Stimulated activated naive CD8-positive, alpha-beta T cell treated with anti-CD3 and anti-CD28 coated beads, Interleukin-15, Interleukin-2, amounts not matched to agents 100 ng/mL and 50 ng/mL, for 24 hours (primary cell): ENCODE data around the gene ADGRG1.

Experiments used
- H3K27ac Mint-ChIP-seq: one replicate; pipeline ENCODE4 v1.8.0; 2021; ENCODE audit warnings: mild to moderate bottlenecking, mixed read lengths
- H3K27me3 Mint-ChIP-seq: one replicate; pipeline ENCODE4 v1.8.0; 2021; ENCODE audit warnings: mixed read lengths
- H3K36me3 Mint-ChIP-seq: one replicate; pipeline ENCODE4 v1.8.0; 2021; ENCODE audit warnings: low read depth, mixed read lengths
- H3K4me1 Mint-ChIP-seq: one replicate; pipeline ENCODE4 v1.8.0; 2021; ENCODE audit warnings: low read depth, mixed read lengths
- H3K4me3 Mint-ChIP-seq: one replicate; pipeline ENCODE4 v1.8.0; 2021; ENCODE audit warnings: mild to moderate bottlenecking, mixed read lengths
- H3K9me3 Mint-ChIP-seq: one replicate; pipeline ENCODE4 v1.8.0; 2021; ENCODE audit warnings: mixed read lengths

The ADGRG1 gene

GRCh38 chr16:57644383-57645014, 16.1 kb downstream of the ADGRG1 start:
- H3K9me3 Mint-ChIP-seq = no peaks in the 10 kb centered on the region
- peaks cover 29% of the 10 kb centered on the region for H3K4me1 Mint-ChIP-seq
- no peak overlapping the region for H3K27ac Mint-ChIP-seq
- no peaks in the 10 kb centered on the region for H3K36me3 Mint-ChIP-seq
- no peak overlapping the region for H3K4me3 Mint-ChIP-seq
- no peaks in the 10 kb centered on the region for H3K27me3 Mint-ChIP-seq

- H3K4me1 Mint-ChIP-seq = peaks cover 29% of the 10 kb centered on the region
- no peak overlapping the region for H3K27ac Mint-ChIP-seq
- H3K4me3 Mint-ChIP-seq = no peak overlapping the region
- no peaks in the 10 kb centered on the region for H3K27me3 Mint-ChIP-seq
- no peaks in the 10 kb centered on the region for H3K36me3 Mint-ChIP-seq
- H3K9me3 Mint-ChIP-seq = no peaks in the 10 kb centered on the region
Observed at GRCh38 chr16:57645169-57645568, 16.7 kb downstream of the ADGRG1 start.

DNA sequence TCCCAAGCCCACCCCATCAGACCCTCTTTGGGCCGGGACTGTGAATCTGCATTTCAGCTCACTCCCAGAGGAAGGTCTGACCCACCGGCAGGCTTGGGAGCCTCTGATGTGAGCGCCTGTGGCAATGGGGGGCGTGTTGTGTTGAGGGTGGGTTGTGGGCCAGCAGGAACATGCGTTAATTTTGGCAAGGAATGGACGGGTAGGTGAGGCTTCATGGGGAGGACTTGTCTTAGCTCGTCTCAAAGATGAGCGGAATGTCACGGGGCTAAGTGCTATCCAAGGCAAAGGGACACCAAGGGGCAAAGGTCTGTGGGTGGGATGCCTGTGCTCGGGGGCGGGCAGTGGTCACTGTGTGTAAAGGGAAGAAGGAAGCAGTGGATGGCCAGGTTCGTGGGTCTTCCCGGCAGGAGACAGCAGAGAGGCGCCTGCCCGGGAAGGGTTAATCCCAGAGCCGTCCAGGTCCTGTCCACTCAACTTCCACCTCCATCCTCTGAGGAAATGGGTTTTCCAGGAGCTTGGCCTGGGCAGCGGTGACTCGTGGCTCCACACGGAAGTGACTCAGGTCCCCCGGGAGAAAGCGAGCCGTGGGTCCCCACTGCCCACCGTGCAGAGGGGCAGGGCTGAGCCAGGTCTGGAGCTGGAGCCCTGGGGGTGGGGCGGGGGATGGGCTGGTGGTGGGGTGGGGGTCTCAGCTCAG, 17.4 kb downstream of the ADGRG1 start:
- H3K27ac Mint-ChIP-seq = no peak overlapping the region
- no peaks in the 10 kb centered on the region for H3K27me3 Mint-ChIP-seq
- H3K4me3 Mint-ChIP-seq = no peak overlapping the region
- no peaks in the 10 kb centered on the region for H3K36me3 Mint-ChIP-seq
- no peaks in the 10 kb centered on the region for H3K9me3 Mint-ChIP-seq
- peaks cover 29% of the 10 kb centered on the region for H3K4me1 Mint-ChIP-seq

DNA sequence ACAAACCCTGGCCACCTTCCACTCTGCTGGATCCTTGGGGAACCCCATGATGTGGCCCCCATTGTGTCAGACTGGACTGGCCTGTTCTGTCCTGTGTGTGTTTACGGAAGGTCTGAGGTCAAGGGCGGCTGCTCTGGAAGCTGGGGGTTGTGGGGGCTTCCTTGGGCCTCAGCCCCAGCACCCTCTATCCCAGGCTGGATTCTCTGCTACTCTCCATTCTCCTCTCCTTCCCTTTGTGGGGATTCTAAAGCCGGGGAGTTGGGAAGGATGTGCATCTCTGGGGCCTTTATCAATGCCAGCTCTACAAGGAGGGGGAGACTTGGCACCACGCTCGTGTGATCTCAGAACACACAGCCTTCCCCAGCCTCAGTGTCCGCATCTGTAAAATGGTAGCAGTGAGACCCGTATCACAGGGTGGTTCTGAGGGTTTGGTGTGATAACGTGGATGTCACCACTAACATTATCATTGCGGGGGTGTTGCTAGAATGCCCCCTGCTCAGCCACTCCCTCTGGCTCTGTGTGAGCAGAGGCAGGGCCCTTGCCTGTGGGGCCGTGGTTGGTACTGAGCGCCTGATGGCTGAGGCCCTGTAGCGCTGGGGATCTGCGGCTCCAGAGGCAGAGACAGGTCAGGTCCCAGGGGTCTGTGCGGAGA, 18.1 kb downstream of the ADGRG1 start:
- no peak overlapping the region for H3K4me3 Mint-ChIP-seq

GRCh38 chr16:57647136-57647875, 18.9 kb downstream of the ADGRG1 start:
- H3K36me3 Mint-ChIP-seq = no peaks in the 10 kb centered on the region
- H3K9me3 Mint-ChIP-seq = no peaks in the 10 kb centered on the region
- H3K27ac Mint-ChIP-seq = peak overlapping the region; percentile 80
- H3K27me3 Mint-ChIP-seq = no peaks in the 10 kb centered on the region
- H3K4me1 Mint-ChIP-seq = peaks cover 29% of the 10 kb centered on the region
- H3K4me3 Mint-ChIP-seq = peak overlapping the region; percentile 62

More for the DNA sequence above, 18.1 kb downstream of the ADGRG1 start:
- no peak overlapping the region for H3K27ac Mint-ChIP-seq
- no peaks in the 10 kb centered on the region for H3K9me3 Mint-ChIP-seq
- no peaks in the 10 kb centered on the region for H3K27me3 Mint-ChIP-seq
- peaks cover 29% of the 10 kb centered on the region for H3K4me1 Mint-ChIP-seq
- H3K36me3 Mint-ChIP-seq = no peaks in the 10 kb centered on the region

DNA sequence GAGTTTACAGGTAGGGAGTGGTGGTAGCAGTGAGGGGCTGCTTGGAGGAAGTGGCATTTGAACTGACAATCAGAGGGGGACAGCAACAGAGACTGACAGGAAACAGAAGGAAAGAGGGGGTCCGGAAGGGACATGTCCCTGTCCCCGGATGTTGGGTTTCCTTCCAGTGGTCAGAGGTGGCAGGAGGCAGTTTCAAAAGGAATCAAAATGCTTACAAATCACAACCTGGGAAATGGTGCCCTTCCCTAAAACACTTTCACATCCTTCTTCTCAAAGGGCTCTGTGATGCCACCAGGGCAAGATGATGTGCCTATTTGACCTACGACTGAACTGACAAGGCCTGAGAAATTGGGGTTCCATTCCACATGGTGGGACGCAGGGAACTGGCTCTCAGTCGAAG, 19.7 kb downstream of the ADGRG1 start:
- Mint-ChIP-seq H3K27ac (peak overlapping the region; percentile 80), H3K9me3 (no peaks in the 10 kb centered on the region), H3K36me3 (no peaks in the 10 kb centered on the region), H3K4me3 (peak overlapping the region; percentile 62), H3K27me3 (no peaks in the 10 kb centered on the region), H3K4me1 (peaks cover 29% of the 10 kb centered on the region)

DNA sequence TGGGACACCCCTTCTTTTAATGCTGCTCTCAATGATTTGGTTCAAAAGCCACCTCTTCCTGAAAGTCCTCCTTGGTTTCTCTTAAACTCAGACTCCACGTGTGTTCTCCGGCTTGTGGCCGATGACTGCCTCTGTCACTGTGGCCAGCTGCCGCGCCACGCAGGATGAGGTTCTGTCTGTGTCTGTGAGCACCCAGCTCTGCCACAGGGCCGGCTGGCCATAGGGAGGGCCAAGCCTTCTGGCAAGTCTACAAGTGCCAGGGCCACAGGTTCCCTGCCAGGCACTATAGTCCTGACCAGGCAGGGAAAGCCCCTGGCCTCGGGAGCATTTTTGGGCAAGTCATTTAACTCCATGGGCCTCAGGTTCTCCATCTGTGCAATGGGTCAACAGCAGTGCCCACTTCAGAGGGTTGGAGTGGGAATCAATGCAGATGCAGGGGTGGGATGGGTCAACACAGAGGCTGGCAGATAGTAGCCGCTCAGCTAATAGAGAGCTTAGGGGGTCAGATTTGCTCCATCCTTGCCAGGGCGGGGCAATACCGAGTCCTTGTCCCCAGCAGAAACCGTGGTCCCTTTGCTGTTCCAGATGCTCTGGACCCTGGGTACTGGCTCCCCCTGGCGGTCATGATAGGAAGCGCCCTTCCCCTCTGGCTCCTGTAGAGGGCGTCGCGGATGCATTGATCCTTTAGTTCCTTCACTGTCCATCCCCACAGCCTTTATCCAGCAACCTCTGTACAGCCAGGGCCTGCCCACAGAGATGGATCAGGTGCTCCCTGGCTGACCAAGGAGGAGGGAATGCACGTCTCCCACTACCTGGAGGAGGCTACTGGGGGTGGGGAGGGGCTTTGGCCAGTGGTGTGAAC, 20.4 kb downstream of the ADGRG1 start:
- Mint-ChIP-seq H3K4me3 (peak overlapping the region; percentile 62), H3K9me3 (no peaks in the 10 kb centered on the region), H3K27me3 (no peaks in the 10 kb centered on the region), H3K4me1 (peaks cover 29% of the 10 kb centered on the region), H3K27ac (peak overlapping the region; percentile 71), H3K36me3 (no peaks in the 10 kb centered on the region)

GRCh38 chr16:57649443-57649751, 21.0 kb downstream of the ADGRG1 start:
- H3K27me3 Mint-ChIP-seq = no peaks in the 10 kb centered on the region
- H3K4me1 Mint-ChIP-seq = peaks cover 29% of the 10 kb centered on the region
- H3K36me3 Mint-ChIP-seq = no peaks in the 10 kb centered on the region
- peak overlapping the region; percentile 71 for H3K27ac Mint-ChIP-seq
- no peaks in the 10 kb centered on the region for H3K9me3 Mint-ChIP-seq
- H3K4me3 Mint-ChIP-seq = peak overlapping the region; percentile 43

DNA sequence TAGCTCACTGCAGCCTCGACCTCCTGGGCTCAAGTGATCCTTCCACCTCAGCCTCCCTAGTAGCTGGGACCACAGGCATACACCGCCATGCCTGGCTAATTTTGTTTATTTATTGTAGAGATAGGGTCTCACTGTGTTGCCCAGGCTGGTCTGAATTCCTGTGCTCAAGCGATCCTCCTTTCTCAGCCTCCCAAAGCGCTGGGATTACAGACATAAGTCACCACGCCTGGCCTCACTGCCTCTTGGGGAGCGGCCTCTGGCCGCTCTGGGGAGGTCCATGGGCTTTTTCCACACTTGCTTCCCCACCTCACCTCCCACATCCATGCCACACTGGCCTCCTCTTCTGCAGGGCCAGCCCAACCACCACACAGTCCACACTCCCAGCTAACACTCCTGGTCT, 21.4 kb downstream of the ADGRG1 start:
- H3K27me3 Mint-ChIP-seq = no peaks in the 10 kb centered on the region
- no peak overlapping the region for H3K4me3 Mint-ChIP-seq
- no peaks in the 10 kb centered on the region for H3K9me3 Mint-ChIP-seq
- H3K4me1 Mint-ChIP-seq = peaks cover 29% of the 10 kb centered on the region
- H3K27ac Mint-ChIP-seq = no peak overlapping the region
- H3K36me3 Mint-ChIP-seq = no peaks in the 10 kb centered on the region

DNA sequence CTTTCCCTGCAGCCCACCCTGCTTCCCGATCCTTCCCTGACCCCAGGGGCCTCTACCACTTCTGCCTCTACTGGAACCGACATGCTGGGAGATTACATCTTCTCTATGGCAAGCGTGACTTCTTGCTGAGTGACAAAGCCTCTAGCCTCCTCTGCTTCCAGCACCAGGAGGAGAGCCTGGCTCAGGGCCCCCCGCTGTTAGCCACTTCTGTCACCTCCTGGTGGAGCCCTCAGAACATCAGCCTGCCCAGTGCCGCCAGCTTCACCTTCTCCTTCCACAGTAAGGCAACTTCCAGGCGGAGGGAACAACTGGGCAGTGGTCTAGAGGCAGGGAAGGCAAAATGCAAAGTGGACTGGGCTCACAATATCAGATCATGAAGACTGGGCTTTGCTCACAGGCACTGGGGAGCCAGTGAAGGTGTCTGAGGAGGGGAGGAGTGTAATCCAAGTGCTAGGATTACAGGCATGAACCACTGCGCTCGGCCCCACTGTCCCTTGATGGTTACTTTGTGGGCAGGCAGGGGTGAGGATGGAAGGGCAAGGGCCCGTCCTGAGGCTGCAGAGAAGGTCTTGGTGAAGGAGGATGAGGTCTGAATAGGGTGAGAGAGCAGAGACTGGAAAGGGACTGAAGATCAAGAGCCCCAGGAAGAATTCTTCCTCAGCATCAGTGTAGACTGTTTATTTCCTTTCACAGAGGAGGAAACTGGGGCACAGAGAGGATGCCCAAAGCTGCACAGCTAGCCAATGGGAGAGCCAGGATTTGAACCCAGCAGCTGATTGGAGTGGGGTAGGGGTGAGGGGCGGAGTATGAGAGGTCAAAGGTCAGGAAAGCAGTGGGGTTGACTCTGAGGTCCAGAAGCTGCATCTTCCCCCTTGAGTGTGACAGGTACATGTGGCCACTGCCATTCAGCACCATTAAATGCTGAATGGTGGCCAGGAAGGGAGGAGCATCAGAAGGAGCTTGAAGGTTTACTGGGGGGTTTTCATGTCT, 23.2 kb downstream of the ADGRG1 start:
- Mint-ChIP-seq H3K27me3 (no peaks in the 10 kb centered on the region), H3K4me1 (peaks cover 26% of the 10 kb centered on the region), H3K4me3 (no peak overlapping the region), H3K36me3 (no peaks in the 10 kb centered on the region), H3K27ac (peak overlapping the region; percentile 10), H3K9me3 (no peaks in the 10 kb centered on the region)

DNA sequence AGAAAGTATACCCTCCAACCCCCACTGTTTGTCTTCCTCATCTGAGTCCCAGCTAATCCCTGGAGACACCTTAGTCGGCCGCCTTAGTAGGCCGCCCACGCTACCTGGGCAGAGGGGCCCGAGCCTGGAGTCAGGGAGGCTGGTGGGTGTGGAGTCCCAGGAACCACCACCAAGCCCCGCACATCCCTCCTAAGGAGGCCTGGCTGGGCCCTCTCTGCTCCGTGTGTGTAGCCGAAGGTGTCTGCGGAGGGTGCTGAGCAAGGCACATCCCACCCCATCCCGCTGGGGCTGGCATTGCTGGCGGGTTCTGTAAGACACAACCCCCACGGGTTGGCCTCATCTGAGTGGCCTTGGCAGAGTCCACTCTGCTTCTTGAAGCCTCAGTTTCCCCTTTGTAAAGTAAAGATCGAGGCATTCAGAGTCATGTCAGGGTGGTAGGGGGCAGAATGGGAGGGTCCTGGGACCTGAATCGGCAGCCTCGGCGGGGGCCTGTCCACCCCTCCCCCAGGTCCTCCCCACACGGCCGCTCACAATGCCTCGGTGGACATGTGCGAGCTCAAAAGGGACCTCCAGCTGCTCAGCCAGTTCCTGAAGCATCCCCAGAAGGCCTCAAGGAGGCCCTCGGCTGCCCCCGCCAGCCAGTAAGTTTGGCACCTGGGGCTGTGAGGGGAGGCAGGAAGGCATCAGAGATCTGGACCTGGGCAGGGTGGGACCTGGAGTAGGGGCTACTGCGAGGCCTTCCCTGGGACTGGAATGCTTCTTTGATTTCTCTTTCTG, 24.5 kb downstream of the ADGRG1 start:
- Mint-ChIP-seq H3K4me1 (peaks cover 15% of the 10 kb centered on the region), H3K9me3 (no peaks in the 10 kb centered on the region), H3K4me3 (no peak overlapping the region), H3K27me3 (no peaks in the 10 kb centered on the region), H3K36me3 (no peaks in the 10 kb centered on the region), H3K27ac (no peak overlapping the region)

DNA sequence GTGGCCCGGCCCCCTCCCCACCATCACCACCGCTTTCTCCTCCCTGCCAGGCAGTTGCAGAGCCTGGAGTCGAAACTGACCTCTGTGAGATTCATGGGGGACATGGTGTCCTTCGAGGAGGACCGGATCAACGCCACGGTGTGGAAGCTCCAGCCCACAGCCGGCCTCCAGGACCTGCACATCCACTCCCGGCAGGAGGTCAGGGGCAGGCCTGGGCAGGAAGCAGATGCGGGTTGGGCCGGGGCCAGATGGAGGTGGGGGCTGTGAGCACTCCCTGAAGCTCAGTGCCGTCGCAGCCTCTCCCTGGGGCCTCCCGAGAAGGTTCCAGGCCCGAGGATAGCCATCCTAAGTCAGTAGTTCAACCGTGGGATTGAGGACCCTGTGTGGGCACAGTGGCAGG, 25.5 kb downstream of the ADGRG1 start:
- Mint-ChIP-seq H3K27me3 (no peaks in the 10 kb centered on the region), H3K4me1 (peaks cover 4% of the 10 kb centered on the region), H3K9me3 (no peaks in the 10 kb centered on the region)

DNA sequence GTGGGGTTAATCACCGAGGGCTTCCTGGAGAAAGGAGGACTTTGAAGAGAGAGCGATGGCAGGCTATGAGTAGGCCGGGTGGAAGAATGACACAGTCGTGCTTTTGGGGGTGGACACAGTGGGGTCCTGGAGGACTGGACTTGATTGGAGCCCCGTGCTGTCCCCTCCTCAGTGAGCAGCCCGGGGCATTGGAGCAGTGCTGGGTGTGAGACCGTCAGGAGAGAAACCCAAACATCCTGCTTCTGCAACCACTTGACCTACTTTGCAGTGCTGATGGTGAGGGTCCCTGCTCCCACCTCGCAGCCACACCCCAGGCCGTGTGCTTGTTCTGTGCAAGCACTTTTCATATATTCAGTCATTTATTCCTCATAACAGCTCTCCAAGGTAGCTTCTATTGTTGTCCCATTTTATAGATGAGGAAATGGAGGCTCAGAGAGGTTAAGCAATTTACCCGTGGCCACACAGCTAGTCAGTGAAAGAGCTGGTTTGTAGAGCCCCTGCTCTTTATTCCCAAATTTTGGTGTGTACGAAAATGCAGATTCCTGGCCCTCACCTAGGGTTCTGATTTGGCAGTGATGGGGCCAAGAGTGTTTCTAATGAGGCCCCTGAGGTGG, 28.0 kb downstream of the ADGRG1 start:
- no peaks in the 10 kb centered on the region for H3K36me3 Mint-ChIP-seq
- H3K27me3 Mint-ChIP-seq = no peaks in the 10 kb centered on the region
- no peaks in the 10 kb centered on the region for H3K4me1 Mint-ChIP-seq
- H3K9me3 Mint-ChIP-seq = no peaks in the 10 kb centered on the region
- no peak overlapping the region for H3K27ac Mint-ChIP-seq
- H3K4me3 Mint-ChIP-seq = no peak overlapping the region

More for the DNA sequence above, 25.5 kb downstream of the ADGRG1 start:
- Mint-ChIP-seq H3K27ac (no peak overlapping the region), H3K4me3 (no peak overlapping the region), H3K36me3 (no peaks in the 10 kb centered on the region)
